ENCODE measurements around the gene PMS2.
"Not testable (repeated sequence)": the region's sequence is repeated elsewhere in the genome, so short reads cannot be mapped to it uniquely, and the experiment has no call there.

PMS2 gene

GRCh38 chr7:6016653-6016966 is 7.8 kb upstream of the PMS2 start:
- in situ Hi-C loops (cut with MboI; ENCODE audit: low sequenced_read_pairs, unreplicated experiment), result no loop called here

DNA sequence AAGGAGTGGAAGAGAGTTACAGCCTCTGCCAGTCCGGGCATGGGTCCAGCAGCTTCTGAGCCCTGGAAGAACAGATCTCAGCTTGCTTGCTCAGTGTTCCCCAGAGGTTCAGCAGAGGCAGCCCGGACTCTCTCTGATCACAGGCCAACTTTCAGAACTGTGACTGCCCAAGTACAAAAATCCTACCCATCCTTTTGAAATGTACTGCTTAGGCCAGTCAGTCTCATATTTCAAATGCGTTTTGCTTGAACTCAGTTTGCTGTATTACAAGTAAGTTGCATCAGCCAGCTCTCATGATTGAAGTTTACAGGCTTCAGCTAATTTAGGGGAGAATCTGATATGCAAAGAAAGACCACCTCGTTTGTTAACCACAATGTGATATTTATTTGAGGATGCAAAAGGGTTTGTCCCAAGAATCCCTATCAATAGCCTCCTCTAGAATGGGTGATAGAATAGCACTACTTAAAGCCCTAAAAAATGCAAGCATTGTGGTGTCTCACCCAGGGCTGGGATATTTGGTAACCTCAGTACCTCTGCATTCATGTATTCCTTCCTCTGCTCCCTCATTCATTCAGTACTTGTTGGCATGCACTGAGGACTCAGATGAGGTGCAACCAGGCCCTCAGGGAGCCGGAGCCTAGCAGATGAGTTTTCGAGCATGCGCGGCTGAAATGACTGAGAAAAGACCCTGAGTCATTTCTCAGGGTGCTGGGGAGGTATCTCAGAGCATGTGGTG is 7.2 kb upstream of the PMS2 start:
- in situ Hi-C loops (cut with MboI; ENCODE audit: low sequenced_read_pairs, unreplicated experiment), result no loop called here
- no peak for DNase-seq (ENCODE audit: low spot score)
- TF ChIP-seq, protein P1, sequence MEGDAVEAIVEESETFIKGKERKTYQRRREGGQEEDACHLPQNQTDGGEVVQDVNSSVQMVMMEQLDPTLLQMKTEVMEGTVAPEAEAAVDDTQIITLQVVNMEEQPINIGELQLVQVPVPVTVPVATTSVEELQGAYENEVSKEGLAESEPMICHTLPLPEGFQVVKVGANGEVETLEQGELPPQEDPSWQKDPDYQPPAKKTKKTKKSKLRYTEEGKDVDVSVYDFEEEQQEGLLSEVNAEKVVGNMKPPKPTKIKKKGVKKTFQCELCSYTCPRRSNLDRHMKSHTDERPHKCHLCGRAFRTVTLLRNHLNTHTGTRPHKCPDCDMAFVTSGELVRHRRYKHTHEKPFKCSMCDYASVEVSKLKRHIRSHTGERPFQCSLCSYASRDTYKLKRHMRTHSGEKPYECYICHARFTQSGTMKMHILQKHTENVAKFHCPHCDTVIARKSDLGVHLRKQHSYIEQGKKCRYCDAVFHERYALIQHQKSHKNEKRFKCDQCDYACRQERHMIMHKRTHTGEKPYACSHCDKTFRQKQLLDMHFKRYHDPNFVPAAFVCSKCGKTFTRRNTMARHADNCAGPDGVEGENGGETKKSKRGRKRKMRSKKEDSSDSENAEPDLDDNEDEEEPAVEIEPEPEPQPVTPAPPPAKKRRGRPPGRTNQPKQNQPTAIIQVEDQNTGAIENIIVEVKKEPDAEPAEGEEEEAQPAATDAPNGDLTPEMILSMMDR (IDR thresholded peaks at IDR 0.05; ENCODE audit: borderline replicate concordance, control extremely low read depth, extremely low read depth, insufficient read depth, missing control alignments), result no peak

More at GRCh38 chr7:6016653-6016966, 7.8 kb upstream of the PMS2 start:
- no peak for DNase-seq (ENCODE audit: low spot score)
- TF ChIP-seq, protein P1 (IDR thresholded peaks at IDR 0.05; ENCODE audit: borderline replicate concordance, control extremely low read depth, extremely low read depth, insufficient read depth, missing control alignments), result no peak

DNA sequence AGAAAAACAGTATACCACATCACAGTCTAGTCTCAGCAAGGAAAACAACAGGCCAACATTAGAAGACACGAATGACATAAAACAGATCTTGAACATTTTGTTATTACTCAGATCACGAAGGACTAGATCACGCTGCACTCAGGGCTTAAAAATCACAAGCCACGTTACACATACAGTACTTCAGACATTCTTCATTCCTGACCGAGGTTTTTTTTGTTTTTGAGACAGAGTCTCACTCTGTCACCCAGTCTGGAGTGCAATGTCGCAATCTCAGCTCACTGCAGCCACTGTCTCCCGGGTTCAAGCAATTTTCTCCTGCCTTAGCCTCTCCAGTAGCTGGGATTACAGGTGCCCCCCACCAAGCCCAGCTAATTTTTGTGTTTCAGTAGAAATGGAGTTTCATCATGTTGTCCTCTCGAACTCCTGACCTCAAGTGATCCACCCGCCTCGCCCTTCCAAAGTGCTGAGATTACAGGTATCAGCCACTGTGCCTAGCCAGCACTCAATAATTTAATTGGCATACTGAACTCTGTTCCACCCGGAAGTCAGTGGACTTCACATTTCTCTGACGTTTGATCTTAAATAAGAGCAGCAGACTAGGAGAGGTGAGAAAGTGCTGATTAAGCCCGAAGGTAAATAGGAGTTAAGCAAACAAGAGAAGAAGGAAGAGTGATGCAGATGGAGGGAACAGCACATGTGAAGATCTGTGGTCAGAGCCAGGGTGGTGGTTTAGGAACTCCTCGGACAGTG is 3.7 kb upstream of the PMS2 start:
- TF ChIP-seq, protein P1 (IDR thresholded peaks at IDR 0.05; ENCODE audit: borderline replicate concordance, control extremely low read depth, extremely low read depth, insufficient read depth, missing control alignments), result no peak
- DNase-seq (ENCODE audit: low spot score), result no peak
- in situ Hi-C loops (cut with MboI; ENCODE audit: low sequenced_read_pairs, unreplicated experiment), result no loop called here

GRCh38 chr7:6011541-6011940 is 2.7 kb upstream of the PMS2 start:
- no peak for DNase-seq (ENCODE audit: low spot score)
- in situ Hi-C loops (cut with MboI; ENCODE audit: low sequenced_read_pairs, unreplicated experiment), result no loop called here
- TF ChIP-seq, protein P1 (IDR thresholded peaks at IDR 0.05; ENCODE audit: borderline replicate concordance, control extremely low read depth, extremely low read depth, insufficient read depth, missing control alignments), result no peak

DNA sequence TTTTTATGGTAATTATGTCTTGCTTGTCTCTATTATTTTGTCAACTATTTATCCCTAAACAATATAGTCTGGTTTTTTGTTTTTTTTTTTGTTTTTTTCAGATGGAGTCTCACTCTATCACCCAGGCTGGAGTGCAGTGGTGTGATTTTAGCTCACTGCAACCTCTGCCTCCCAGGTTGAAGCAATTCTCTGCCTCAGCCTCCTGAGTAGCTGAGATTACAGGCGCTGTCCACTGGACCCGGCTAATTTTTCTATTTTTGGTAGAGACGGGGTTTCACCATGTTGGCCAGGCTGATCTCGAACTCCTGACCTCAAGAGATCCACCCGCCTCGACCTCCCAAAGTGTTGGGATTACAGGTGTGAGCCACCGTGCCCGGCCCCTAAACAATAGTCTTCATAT is 1.5 kb upstream of the PMS2 start:
- DNase-seq (ENCODE audit: low spot score); in situ Hi-C loops (cut with MboI; ENCODE audit: low sequenced_read_pairs, unreplicated experiment): not testable (repeated sequence)

DNA sequence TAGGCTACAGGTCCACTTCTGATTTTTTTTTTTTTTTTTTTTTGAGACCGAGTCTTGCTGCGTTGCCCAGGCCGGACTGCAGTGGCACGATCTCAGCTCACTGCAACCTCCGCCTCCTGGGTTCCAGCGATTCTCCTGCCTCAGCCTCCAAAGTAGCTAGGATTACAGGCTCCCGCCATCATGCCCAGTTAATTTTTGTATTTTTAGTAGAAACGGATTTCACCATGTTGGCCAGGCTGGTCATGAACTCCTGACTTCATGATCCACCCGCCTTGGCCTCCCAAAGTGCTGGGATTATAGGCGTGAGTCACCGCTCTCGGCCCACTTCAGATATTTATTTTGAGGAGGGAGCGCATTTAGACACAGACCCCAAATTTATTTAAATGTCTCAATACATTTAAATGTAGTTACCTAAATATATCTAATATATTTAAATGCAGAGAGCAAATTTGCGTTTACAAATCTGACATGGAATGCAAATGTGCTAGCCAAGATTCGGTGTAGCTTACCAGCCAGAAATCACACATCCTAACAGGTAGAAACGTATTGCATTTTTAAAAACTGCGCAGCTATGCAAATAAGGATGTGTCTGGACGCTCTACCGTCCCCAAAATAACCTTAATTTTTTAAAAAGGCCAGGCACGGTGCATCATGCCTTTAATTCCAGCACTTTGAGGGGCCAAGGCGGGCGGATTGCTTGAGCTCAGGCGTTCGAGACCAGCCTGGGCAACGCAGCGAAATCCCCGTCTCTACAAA is 836 bp downstream of the PMS2 start:
- DNase-seq (ENCODE audit: low spot score); in situ Hi-C loops (cut with MboI; ENCODE audit: low sequenced_read_pairs, unreplicated experiment): not testable (repeated sequence)

DNA sequence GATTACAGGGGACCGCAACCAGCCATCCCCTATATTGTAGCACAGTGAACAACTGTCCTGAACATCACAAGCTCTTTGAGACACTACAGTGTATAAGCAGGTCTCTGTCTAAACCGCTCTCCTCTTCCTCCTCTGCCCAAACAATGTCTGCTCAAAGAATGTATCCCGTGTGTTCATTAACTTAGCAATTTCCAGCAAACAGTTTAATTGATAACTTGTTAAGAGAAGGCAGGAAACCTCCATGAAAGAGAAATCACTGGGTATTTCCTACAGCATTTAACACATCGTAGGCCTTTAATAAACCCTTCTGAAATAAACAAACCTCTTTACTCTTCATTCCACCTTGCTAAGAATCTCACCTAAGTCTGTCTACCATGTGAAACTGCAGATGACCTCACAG is 1.5 kb downstream of the PMS2 start:
- TF ChIP-seq, protein P1 (IDR thresholded peaks at IDR 0.05; ENCODE audit: borderline replicate concordance, control extremely low read depth, extremely low read depth, insufficient read depth, missing control alignments), result no peak
- no peak for DNase-seq (ENCODE audit: low spot score)
- in situ Hi-C loops (cut with MboI; ENCODE audit: low sequenced_read_pairs, unreplicated experiment), result no loop called here
